Dendritic cell treated with granulocyte-macrophage colony-stimulating factor and Interleukin-4, amounts not matched to agents 40 ng/mL and 50 ng/mL, for 4 days (primary cell): ENCODE results near the gene RIN1.
"Not testable (repeated sequence)": the region's sequence is repeated elsewhere in the genome, so short reads cannot be mapped to it uniquely, and the experiment has no call there.

Source experiments
- H3K27ac Mint-ChIP-seq: one replicate; pipeline ENCODE4 v1.8.0; 2022; ENCODE audit warnings: mild to moderate bottlenecking, mixed read lengths
- H3K27me3 Mint-ChIP-seq: one replicate; pipeline ENCODE4 v1.8.0; 2022; ENCODE audit warnings: mild to moderate bottlenecking, mixed read lengths
- H3K36me3 Mint-ChIP-seq: one replicate; pipeline ENCODE4 v1.8.0; 2022; ENCODE audit warnings: low read depth, mixed read lengths
- H3K4me1 Mint-ChIP-seq: one replicate; pipeline ENCODE4 v1.8.0; 2022; ENCODE audit warnings: low read depth, mixed read lengths
- H3K4me3 Mint-ChIP-seq: one replicate; pipeline ENCODE4 v1.8.0; 2022; ENCODE audit warnings: mild to moderate bottlenecking, moderate library complexity, mixed read lengths
- H3K9me3 Mint-ChIP-seq: one replicate; pipeline ENCODE4 v1.8.0; 2022; ENCODE audit warnings: mixed read lengths
- intact Hi-C: fragments of 100-400 bp; cut with micrococcal nuclease; formaldehyde crosslinking; loops from one replicate; pipeline ENCODE4 v1.15.0; 2022

RIN1 gene

DNA sequence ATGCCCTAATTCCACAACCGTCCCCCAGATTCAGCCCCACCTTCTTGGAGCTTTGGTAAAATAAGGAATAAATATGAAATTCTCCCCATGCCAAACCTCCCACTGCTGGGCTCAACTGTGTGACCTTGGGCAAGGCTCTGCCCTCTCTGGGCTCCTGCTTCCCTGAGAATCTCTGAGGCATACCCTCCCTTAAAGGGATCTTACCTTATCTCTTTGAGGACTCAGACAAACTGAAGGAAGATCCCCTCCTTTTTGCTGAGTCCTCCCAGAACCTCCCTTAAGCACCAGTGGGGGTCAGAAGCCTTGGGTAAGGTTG is 22.1 kb downstream of the RIN1 start:
- Mint-ChIP-seq H3K4me3 (no peak overlapping the region), H3K9me3 (no peaks in the 10 kb centered on the region), H3K36me3 (no peaks in the 10 kb centered on the region), H3K4me1 (peaks cover 48% of the 10 kb centered on the region), H3K27me3 (peaks cover 34% of the 10 kb centered on the region), H3K27ac (peak overlapping the region; percentile 89)
- intact Hi-C loops: no loop called here

DNA sequence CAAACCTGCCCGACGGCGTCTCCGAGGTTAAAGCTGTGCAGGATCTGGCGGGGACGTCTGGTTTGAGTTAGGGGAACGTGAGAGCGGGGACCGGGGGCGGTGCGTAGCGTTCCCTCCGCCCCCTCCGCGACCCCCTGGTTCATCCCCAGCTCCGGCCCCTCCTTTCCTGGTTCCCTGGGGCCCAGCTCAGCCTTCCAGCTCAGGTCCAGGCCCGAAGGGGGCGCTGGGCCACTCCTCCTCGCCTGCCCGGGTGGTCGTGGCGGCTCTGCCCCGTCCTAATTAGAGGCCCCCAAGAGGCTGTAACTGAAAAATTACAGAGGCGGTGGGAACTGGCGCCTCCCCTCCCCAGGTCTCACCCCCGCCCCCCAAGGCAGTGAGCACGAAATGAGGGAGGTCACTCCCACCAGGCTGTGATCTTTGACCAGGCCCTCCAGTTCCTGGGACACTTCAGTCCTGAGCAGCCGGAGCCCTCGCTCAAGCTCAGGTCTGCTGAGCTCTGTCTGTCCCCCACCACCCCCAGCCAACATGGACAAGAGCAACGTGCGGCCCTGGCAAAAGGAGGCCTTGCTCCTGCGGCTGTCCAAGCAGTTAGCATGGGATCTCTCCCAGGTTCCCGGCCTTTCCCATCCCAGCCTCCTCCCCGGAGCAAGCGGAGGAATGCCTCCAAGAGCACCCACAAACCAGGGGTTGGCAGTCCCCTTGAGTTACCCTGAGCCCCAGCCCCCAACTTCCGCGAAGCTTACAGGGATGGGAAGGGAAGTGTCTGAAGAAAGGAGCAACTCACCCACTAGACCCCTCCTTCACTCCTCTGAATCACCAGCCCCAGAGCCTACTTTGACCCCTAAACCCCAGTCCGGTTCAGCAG is 22.7 kb downstream of the RIN1 start:
- Mint-ChIP-seq H3K4me3 (peak overlapping the region; percentile 88), H3K9me3 (no peaks in the 10 kb centered on the region), H3K4me1 (peaks cover 42% of the 10 kb centered on the region), H3K36me3 (no peaks in the 10 kb centered on the region), H3K27ac (peak overlapping the region; percentile 89), H3K27me3 (peaks cover 38% of the 10 kb centered on the region)
- intact Hi-C loops: no loop called here

DNA sequence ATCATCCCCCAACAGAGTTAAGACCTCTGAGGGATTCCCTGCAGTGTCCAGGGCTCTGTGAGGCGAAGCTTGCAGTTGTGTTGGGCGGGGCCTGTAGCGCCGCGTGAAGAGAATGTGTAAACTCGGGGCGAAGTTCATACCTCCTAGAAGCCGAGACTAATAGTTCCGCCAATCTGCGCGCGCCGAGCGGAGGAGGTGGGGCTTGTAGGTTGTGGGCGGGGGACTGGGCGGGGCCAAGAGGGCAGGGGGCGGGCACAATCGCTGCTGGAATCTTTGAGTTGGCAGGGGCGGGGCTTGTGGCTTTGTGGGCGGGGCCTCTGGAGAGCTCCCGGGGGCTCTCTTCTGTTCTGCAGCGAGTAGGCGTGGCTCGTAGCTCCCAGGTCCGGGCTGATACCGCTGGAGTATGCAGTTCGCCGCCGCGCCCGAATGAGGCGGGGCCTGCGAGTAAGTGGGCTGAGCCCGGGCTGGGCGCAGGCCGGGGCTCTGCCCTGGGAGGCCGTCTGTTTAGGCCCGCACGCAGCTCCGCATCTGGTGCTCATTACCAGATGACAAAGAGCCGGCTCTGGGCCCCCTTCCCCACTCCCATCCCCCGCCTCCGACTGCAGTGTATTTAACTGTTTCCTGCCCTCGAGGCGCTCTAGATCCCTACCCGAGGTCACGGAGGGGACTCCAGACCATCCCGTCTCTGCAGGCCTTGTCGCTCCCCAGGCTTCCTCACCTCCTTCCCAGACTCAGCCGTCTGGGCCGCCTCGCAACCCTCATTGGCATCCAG is 23.5 kb downstream of the RIN1 start:
- peaks cover 38% of the 10 kb centered on the region for H3K27me3 Mint-ChIP-seq
- peaks cover 34% of the 10 kb centered on the region for H3K4me1 Mint-ChIP-seq
- intact Hi-C loops: no loop called here
- H3K27ac Mint-ChIP-seq: peak overlapping the region; percentile 89
- peak overlapping the region; percentile 88 for H3K4me3 Mint-ChIP-seq
- no peaks in the 10 kb centered on the region for H3K36me3 Mint-ChIP-seq
- no peaks in the 10 kb centered on the region for H3K9me3 Mint-ChIP-seq

DNA sequence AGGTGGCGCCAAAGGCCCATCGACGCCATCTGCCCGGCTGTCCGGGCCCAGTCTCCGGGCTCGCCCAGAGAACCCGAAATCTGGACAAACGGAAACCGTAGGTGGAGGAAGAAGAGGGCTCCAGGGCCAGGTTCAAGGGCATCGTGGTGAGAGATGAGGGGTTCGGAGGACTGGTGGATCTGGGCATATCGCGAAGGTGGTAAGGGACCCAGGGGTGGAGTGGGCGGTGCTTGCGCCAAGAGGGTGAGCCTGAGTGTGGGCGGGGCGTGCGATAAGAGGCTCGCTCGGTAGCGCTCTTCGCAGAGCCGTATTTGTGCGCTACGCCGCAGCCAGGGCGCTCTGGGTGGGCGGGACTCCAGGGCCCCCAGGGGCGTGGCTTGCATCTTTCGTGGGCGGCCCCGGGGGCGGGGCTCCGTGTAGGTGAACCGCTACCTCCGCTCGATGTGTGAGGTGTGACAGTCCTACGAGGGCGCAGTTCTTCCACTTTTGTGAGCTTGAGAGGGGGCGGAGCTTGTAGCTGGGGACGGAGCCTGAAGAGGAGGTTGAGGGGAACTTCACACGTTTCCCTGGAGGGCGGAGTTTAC is 24.2 kb downstream of the RIN1 start:
- intact Hi-C loops: loop anchor here (1.0 to 2.0 kb wide), 2 partner anchors 16 to 77 kb away; no protein-coding TSS in a partner anchor
- Mint-ChIP-seq H3K4me3 (peak overlapping the region; percentile 88), H3K36me3 (no peaks in the 10 kb centered on the region), H3K27ac (peak overlapping the region; percentile 89), H3K4me1 (peaks cover 27% of the 10 kb centered on the region), H3K27me3 (peaks cover 38% of the 10 kb centered on the region), H3K9me3 (no peaks in the 10 kb centered on the region)

DNA sequence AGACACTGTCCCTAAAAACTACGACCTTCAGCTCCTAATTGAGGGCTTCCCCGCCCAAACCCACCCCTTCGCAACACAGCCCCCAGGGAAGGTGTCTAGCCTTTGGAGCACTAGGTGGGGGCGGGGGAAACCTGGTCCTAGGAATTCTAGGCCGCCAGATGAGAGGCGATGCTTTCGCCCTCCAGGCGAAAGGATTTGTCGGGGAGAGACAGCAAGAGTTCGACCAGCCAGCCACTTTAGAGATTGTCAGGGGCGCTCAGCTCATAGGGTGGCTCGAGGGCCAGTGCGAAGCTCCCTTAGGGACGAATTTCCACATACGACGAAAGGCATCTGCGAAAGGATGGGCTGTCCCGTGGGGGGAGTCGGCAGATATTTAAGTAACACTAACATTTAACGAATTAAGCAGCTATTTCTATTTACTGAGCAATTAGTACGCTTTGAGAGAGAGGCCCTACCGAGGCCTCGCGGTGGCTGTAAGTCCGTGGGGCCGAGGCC is 24.7 kb downstream of the RIN1 start:
- peak overlapping the region; percentile 89 for H3K27ac Mint-ChIP-seq
- H3K4me3 Mint-ChIP-seq: peak overlapping the region; percentile 88
- intact Hi-C loops: loop anchor here (1.0 to 2.0 kb wide), 2 partner anchors 17 to 77 kb away; no protein-coding TSS in a partner anchor
- H3K9me3 Mint-ChIP-seq: no peaks in the 10 kb centered on the region
- H3K4me1 Mint-ChIP-seq: peaks cover 26% of the 10 kb centered on the region
- H3K27me3 Mint-ChIP-seq: peaks cover 38% of the 10 kb centered on the region
- H3K36me3 Mint-ChIP-seq: no peaks in the 10 kb centered on the region

DNA sequence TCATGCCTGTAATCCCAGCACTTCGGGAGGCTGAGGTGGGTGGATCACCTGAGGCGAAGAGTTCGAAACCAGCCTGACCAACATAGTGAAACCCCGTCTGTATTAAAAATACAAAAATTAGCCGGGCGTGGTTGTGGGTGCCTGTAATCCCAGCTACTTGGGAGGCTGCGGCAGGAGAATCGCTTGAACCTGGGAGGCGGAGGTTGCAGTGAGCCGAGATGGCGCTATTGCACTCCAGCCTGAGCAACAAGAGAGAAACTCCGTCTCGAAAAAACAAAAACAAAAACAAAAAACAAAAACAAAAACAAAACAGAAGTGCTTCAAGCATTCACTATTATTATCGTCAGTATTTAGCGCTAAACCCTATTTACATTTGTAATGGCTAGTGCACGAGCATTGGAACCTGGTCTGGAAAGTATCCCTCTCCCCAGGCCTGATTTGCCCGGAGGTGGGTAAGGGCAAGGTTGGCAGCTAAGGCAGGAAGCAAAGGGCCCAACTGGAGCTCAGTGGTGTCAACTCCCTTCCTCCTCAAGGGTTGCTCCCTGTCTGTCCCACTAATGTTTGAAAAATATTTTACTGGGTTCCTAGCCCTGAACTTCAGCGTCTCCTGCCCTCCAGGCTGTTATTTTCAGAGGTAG is 25.3 kb downstream of the RIN1 start:
- Mint-ChIP-seq H3K27me3 (peaks cover 38% of the 10 kb centered on the region), H3K4me1 (peaks cover 26% of the 10 kb centered on the region)
- not testable (repeated sequence) for H3K9me3 Mint-ChIP-seq, H3K4me3 Mint-ChIP-seq, H3K36me3 Mint-ChIP-seq, H3K27ac Mint-ChIP-seq
- intact Hi-C loops: loop anchor here (1.0 to 2.0 kb wide), 2 partner anchors 17 to 78 kb away; no protein-coding TSS in a partner anchor

DNA sequence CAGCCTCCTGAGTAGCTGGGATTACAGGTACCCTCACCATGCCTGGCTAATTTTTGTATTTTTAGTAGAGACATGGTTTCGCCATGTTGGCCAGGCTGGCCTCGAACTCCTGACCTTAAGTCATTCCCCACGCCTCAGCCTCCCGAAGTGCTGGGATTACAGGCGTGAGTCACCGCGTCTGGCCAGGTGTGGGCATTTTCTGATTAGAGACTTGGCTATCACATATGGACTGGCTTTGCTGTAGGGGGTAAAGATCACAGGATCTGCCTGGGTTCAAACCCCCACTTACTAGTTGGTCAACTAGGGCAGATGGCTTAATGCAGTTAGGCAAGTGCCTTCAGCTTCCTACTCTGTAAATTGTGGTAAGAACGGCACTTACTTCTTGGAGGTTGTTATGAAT is 25.9 kb downstream of the RIN1 start:
- peaks cover 33% of the 10 kb centered on the region for H3K27me3 Mint-ChIP-seq
- intact Hi-C loops: loop anchor here (2.0 kb wide), 1 partner anchor 78 kb away; no protein-coding TSS in a partner anchor
- H3K36me3 Mint-ChIP-seq: no peaks in the 10 kb centered on the region
- no peaks in the 10 kb centered on the region for H3K9me3 Mint-ChIP-seq
- peaks cover 25% of the 10 kb centered on the region for H3K4me1 Mint-ChIP-seq
- no peak overlapping the region for H3K4me3 Mint-ChIP-seq
- no peak overlapping the region for H3K27ac Mint-ChIP-seq

DNA sequence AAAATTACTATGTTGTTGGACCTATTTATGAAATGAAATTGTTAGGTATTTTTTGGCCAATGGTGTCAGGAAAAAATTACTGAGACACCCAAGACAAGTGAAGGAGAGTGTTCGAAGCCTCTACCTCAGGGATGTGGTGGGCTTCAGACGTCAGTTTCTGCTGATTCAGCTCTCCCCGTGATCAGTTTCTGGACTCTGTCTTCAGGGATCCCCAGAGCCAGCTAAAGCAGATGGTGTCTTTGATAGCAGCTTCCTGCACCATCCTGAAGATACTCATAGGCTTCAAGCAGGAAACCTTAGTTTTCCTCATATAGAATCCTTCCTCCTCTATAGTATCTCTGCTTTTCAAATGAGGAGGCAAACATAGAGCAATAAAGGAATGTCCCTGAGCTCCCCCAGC is 26.8 kb downstream of the RIN1 start:
- Mint-ChIP-seq H3K4me3 (no peak overlapping the region), H3K27me3 (peaks cover 30% of the 10 kb centered on the region), H3K36me3 (no peaks in the 10 kb centered on the region), H3K27ac (no peak overlapping the region), H3K4me1 (peaks cover 21% of the 10 kb centered on the region), H3K9me3 (no peaks in the 10 kb centered on the region)
- intact Hi-C loops: no loop called here

DNA sequence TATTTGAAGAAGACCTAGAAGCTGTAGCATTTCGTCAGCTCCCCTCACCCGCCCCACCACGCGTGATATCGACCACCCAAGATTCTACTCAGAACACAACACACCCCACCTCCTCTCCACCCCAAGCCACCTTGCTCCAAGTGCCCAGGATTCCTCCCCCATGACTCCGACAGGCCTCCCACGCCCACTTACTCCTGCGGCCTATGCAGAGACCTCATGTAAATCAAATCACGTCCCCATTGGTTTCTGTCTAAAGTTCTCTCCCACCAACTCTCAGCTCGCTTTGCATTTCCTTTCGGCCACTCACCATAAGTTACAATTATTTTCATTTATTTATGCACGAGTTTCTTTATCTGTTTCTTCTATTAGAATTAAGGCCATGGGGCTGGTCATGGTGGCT is 33.6 kb downstream of the RIN1 start:
- Mint-ChIP-seq H3K4me1 (peaks cover 5% of the 10 kb centered on the region), H3K4me3 (no peak overlapping the region), H3K36me3 (no peaks in the 10 kb centered on the region), H3K9me3 (no peaks in the 10 kb centered on the region), H3K27ac (no peak overlapping the region), H3K27me3 (peaks cover 16% of the 10 kb centered on the region)
- intact Hi-C loops: no loop called here

DNA sequence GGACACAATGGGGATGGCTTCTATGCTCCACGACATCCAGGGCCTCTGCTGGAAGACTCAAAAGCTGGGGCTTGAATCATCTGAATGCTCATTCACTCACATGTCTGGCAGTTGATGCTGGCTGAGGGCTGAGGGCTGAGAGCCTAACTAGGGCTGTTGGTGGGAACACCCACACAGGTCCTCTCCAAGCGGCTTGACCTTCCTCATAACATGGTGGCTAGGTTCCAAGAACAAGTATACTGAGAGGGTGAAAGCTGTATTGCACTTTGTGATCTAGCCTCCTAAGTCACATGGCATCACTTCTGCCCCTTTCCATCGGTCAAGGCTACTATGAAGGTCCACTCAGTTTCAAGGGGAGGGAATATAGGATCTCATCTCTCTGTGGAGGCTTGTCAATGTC is 37.0 kb downstream of the RIN1 start:
- Mint-ChIP-seq H3K27ac (no peak overlapping the region), H3K9me3 (no peaks in the 10 kb centered on the region), H3K4me1 (peaks cover 5% of the 10 kb centered on the region), H3K36me3 (no peaks in the 10 kb centered on the region), H3K4me3 (no peak overlapping the region), H3K27me3 (peaks cover 23% of the 10 kb centered on the region)
- intact Hi-C loops: no loop called here

DNA sequence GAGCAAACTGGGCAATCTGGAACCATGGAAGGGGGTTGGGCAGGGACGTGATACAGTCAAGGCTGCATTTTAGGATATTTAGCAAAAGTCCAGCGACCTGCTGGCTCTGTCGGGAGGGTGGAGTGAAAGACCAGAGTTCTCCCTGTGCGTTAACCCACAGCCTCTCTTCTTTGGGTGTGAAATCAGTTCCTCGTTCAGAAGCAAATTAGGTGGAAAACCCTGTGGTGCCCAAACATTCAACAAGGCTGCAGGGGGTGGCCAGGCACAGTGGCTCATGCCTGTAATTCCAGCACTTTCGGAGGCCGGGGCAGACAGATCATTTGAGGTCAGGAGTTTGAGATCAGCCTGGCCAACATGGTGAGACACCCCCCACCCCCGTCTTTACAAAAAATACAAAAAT is 38.6 kb downstream of the RIN1 start:
- no peak overlapping the region for H3K27ac Mint-ChIP-seq
- H3K4me1 Mint-ChIP-seq: peaks cover 9% of the 10 kb centered on the region
- H3K27me3 Mint-ChIP-seq: peaks cover 39% of the 10 kb centered on the region
- H3K4me3 Mint-ChIP-seq: no peak overlapping the region
- no peaks in the 10 kb centered on the region for H3K36me3 Mint-ChIP-seq
- no peaks in the 10 kb centered on the region for H3K9me3 Mint-ChIP-seq
- intact Hi-C loops: no loop called here

DNA sequence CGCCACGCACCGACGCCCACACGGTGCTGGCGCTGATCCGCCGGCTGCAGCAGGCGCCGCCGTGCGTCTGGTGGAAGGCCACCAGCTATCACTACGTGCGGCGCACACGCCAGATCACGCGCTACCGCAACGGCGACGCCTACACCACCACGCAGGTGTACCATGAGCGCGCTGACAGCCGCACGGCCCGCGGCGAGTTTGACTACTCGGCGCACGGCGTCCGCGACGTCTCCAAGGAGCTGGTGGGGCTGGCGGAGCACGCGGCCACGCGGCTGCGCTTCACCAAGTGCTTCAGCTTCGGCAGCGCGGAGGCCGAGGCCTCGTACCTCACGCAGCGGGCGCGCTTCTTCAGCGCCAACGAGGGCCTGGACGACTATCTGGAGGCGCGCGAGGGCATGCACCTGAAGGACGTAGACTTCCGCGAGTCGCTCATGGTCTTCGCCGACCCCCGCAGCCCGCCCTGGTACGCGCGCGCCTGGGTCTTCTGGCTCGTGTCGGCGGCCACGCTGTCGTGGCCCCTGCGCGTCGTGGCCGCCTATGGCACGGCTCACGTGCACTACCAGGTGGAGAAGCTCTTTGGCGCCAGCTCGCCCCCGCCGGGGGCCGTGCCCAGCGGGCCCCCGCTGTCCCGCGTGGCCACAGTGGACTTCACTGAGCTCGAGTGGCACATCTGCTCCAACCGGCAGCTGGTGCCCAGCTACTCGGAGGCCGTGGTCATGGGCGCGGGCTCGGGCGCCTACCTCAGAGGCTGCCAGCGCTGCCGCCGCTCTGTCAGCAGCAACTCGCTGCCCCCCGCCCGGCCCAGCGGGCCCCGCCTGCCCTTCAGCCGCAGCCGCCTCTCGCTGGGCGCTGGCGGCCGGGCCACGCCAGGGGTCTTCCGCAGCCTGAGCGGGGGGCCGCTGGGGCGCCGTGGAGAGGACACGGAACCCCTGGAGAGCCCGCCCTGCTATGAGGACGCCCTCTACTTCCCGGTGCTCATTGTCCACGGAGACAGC is 41.3 kb downstream of the RIN1 start:
- H3K36me3 Mint-ChIP-seq: no peaks in the 10 kb centered on the region
- peaks cover 55% of the 10 kb centered on the region for H3K27me3 Mint-ChIP-seq
- no peak overlapping the region for H3K27ac Mint-ChIP-seq
- no peak overlapping the region for H3K4me3 Mint-ChIP-seq
- H3K4me1 Mint-ChIP-seq: peaks cover 17% of the 10 kb centered on the region
- intact Hi-C loops: no loop called here
- H3K9me3 Mint-ChIP-seq: no peaks in the 10 kb centered on the region
